HEK293 (cell line): ENCODE measurements around the gene TRAPPC11.

Experiments used
- YY1 ChIP-seq: fragments of 450-650 bp; formaldehyde crosslinking; IDR thresholded peaks from 2 replicates; pipeline ENCODE4 v1.5.1; 2018; ENCODE audit warnings: missing biosample characterization, missing genetic modification characterization
- TF ChIP-seq, protein P1 (sequence below): IDR thresholded peaks from 2 replicates; pipeline ENCODE4 v1.6.1; 2011; ENCODE audit warnings: mild to moderate bottlenecking, low read depth, low read length, borderline replicate concordance
- TF ChIP-seq, protein P2 (sequence below): fragments of 450-650 bp; formaldehyde crosslinking; IDR thresholded peaks from 2 replicates; pipeline ENCODE4 v1.5.1; 2016; ENCODE audit warnings: missing biosample characterization, missing genetic modification characterization
- TF ChIP-seq, protein P3 (sequence below): fragments of 450-650 bp; formaldehyde crosslinking; IDR thresholded peaks from 2 replicates; pipeline ENCODE4 v1.5.1; 2016; ENCODE audit warnings: missing biosample characterization, missing genetic modification characterization
- TF ChIP-seq, protein P4 (sequence below): fragments of 450-650 bp; formaldehyde crosslinking; IDR thresholded peaks from 2 replicates; pipeline ENCODE4 v1.5.1; 2016; ENCODE audit warnings: missing biosample characterization, missing genetic modification characterization
- TF ChIP-seq, protein P5 (sequence below): fragments of 450-650 bp; formaldehyde crosslinking; optimal IDR thresholded peaks from 2 replicates; pipeline ENCODE3; 2016; ENCODE audit warnings: missing biosample characterization, mild to moderate bottlenecking, missing genetic modification characterization
- TF ChIP-seq, protein P6 (sequence below): fragments of 450-650 bp; formaldehyde crosslinking; IDR thresholded peaks from 2 replicates; pipeline ENCODE4 v1.5.1; 2016; ENCODE audit warnings: missing biosample characterization, missing genetic modification characterization
- TF ChIP-seq, protein P7 (sequence below): fragments of 450-650 bp; formaldehyde crosslinking; IDR thresholded peaks from 2 replicates; pipeline ENCODE4 v1.5.1; 2016; ENCODE audit warnings: missing biosample characterization, missing genetic modification characterization, low read depth

DNA sequence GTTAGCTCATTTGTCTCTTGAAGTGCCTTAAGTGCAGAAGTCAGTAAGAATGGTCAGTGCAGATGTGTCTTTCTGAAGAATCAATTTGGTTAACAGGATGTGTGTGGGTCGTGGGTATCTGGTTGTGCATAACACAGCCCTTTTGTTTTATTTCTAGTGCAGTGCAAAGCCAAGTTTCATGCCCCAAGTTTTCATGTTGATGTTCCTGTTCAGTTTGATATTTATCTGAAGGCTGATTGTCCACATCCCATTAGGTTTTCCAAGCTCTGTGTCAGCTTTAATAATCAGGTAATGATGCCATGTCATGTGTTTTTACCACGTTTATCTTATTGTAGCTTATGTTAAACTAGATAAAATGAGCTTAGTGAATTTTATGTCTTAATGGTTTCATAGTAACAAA, 27.4 kb downstream of the TRAPPC11 start:
- TF ChIP-seq, protein P1, sequence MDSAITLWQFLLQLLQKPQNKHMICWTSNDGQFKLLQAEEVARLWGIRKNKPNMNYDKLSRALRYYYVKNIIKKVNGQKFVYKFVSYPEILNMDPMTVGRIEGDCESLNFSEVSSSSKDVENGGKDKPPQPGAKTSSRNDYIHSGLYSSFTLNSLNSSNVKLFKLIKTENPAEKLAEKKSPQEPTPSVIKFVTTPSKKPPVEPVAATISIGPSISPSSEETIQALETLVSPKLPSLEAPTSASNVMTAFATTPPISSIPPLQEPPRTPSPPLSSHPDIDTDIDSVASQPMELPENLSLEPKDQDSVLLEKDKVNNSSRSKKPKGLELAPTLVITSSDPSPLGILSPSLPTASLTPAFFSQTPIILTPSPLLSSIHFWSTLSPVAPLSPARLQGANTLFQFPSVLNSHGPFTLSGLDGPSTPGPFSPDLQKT = no peak
- TF ChIP-seq, protein P2, sequence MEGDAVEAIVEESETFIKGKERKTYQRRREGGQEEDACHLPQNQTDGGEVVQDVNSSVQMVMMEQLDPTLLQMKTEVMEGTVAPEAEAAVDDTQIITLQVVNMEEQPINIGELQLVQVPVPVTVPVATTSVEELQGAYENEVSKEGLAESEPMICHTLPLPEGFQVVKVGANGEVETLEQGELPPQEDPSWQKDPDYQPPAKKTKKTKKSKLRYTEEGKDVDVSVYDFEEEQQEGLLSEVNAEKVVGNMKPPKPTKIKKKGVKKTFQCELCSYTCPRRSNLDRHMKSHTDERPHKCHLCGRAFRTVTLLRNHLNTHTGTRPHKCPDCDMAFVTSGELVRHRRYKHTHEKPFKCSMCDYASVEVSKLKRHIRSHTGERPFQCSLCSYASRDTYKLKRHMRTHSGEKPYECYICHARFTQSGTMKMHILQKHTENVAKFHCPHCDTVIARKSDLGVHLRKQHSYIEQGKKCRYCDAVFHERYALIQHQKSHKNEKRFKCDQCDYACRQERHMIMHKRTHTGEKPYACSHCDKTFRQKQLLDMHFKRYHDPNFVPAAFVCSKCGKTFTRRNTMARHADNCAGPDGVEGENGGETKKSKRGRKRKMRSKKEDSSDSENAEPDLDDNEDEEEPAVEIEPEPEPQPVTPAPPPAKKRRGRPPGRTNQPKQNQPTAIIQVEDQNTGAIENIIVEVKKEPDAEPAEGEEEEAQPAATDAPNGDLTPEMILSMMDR (tag by site-specific recombination) = no peak
- TF ChIP-seq, protein P3, sequence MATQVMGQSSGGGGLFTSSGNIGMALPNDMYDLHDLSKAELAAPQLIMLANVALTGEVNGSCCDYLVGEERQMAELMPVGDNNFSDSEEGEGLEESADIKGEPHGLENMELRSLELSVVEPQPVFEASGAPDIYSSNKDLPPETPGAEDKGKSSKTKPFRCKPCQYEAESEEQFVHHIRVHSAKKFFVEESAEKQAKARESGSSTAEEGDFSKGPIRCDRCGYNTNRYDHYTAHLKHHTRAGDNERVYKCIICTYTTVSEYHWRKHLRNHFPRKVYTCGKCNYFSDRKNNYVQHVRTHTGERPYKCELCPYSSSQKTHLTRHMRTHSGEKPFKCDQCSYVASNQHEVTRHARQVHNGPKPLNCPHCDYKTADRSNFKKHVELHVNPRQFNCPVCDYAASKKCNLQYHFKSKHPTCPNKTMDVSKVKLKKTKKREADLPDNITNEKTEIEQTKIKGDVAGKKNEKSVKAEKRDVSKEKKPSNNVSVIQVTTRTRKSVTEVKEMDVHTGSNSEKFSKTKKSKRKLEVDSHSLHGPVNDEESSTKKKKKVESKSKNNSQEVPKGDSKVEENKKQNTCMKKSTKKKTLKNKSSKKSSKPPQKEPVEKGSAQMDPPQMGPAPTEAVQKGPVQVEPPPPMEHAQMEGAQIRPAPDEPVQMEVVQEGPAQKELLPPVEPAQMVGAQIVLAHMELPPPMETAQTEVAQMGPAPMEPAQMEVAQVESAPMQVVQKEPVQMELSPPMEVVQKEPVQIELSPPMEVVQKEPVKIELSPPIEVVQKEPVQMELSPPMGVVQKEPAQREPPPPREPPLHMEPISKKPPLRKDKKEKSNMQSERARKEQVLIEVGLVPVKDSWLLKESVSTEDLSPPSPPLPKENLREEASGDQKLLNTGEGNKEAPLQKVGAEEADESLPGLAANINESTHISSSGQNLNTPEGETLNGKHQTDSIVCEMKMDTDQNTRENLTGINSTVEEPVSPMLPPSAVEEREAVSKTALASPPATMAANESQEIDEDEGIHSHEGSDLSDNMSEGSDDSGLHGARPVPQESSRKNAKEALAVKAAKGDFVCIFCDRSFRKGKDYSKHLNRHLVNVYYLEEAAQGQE (tag by site-specific recombination) = no peak
- TF ChIP-seq, protein P4, sequence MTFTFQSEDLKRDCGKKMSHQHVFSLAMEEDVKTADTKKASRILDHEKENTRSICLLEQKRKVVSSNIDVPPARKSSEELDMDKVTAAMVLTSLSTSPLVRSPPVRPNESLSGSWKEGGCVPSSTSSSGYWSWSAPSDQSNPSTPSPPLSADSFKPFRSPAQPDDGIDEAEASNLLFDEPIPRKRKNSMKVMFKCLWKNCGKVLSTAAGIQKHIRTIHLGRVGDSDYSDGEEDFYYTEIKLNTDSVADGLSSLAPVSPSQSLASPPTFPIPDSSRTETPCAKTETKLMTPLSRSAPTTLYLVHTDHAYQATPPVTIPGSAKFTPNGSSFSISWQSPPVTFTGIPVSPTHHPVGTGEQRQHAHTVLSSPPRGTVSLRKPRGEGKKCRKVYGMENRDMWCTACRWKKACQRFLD (tag by site-specific recombination) = no peak
- no peak for TF ChIP-seq YY1 (tag by site-specific recombination)
- TF ChIP-seq, protein P5, sequence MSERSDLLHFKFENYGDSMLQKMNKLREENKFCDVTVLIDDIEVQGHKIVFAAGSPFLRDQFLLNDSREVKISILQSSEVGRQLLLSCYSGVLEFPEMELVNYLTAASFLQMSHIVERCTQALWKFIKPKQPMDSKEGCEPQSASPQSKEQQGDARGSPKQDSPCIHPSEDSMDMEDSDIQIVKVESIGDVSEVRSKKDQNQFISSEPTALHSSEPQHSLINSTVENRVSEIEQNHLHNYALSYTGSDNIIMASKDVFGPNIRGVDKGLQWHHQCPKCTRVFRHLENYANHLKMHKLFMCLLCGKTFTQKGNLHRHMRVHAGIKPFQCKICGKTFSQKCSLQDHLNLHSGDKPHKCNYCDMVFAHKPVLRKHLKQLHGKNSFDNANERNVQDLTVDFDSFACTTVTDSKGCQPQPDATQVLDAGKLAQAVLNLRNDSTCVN (tag by site-specific recombination) = no peak
- TF ChIP-seq, protein P6, sequence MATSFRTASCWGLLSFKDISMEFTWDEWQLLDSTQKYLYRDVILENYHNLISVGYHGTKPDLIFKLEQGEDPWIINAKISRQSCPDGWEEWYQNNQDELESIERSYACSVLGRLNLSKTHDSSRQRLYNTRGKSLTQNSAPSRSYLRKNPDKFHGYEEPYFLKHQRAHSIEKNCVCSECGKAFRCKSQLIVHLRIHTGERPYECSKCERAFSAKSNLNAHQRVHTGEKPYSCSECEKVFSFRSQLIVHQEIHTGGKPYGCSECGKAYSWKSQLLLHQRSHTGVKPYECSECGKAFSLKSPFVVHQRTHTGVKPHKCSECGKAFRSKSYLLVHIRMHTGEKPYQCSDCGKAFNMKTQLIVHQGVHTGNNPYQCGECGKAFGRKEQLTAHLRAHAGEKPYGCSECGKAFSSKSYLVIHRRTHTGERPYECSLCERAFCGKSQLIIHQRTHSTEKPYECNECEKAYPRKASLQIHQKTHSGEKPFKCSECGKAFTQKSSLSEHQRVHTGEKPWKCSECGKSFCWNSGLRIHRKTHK = no peak
- TF ChIP-seq, protein P7, sequence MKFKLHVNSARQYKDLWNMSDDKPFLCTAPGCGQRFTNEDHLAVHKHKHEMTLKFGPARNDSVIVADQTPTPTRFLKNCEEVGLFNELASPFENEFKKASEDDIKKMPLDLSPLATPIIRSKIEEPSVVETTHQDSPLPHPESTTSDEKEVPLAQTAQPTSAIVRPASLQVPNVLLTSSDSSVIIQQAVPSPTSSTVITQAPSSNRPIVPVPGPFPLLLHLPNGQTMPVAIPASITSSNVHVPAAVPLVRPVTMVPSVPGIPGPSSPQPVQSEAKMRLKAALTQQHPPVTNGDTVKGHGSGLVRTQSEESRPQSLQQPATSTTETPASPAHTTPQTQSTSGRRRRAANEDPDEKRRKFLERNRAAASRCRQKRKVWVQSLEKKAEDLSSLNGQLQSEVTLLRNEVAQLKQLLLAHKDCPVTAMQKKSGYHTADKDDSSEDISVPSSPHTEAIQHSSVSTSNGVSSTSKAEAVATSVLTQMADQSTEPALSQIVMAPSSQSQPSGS (tag by site-specific recombination) = no peak
